ENCODE data around the gene PBX3.

- no peak for TF ChIP-seq USF2 (IDR thresholded peaks at IDR 0.05; ENCODE audit: borderline replicate concordance, low read depth, low read length)
- no peak for TF ChIP-seq CHD1 (IDR thresholded peaks at IDR 0.05; ENCODE audit: low read depth, low read length)
- TF ChIP-seq RAD51 (IDR thresholded peaks at IDR 0.05) = no peak
- no peak for TF ChIP-seq CTCF (IDR thresholded peaks at IDR 0.05 in 2 of 3, conservative IDR thresholded peaks at IDR 0.05 in 1 of 3; ENCODE audit: control insufficient read depth in 2 of 3, extremely low read depth in 1 of 3, insufficient read depth in 1 of 3, low read depth in 3 of 3, low read length in 3 of 3)
- TF ChIP-seq EZH2 (IDR thresholded peaks at IDR 0.05; ENCODE audit: borderline replicate concordance, control insufficient read depth, low read depth, low read length) = no peak
- TF ChIP-seq POLR2A (IDR thresholded peaks at IDR 0.05; ENCODE audit: low read depth, low read length) = no peak
- TF ChIP-seq SIN3A (IDR thresholded peaks at IDR 0.05; ENCODE audit: low read depth, low read length) = no peak
- no peak for TF ChIP-seq NFXL1 (IDR thresholded peaks at IDR 0.05; ENCODE audit: borderline replicate concordance)
- no peak for TF ChIP-seq RCOR1 (conservative IDR thresholded peaks at IDR 0.05; ENCODE audit: low read depth, low read length)
Observed at GRCh38 chr9:125995706-125996105, 248.5 kb downstream of the PBX3 start.
